GM18951 (cell line): ENCODE data around the gene CNN2.
A peak's percentile ranks its signal among the peaks of the same experiment; 100 is the strongest.

Experiments
- POLR2A ChIP-seq: IDR thresholded peaks from 4 replicates; pipeline ENCODE4 v1.6.1; 2011; ENCODE audit warnings: mild to moderate bottlenecking; ENCODE audit not compliant: insufficient read length, insufficient read depth; ENCODE audit errors: extremely low read depth
- in situ Hi-C: fragments of 300-500 bp; cut with MboI; formaldehyde crosslinking; loops from one replicate; pipeline ENCODE4 v1.12.0; 2022; ENCODE audit warnings: low sequenced_read_pairs, mixed read lengths, inconsistent platforms; ENCODE audit not compliant: unreplicated experiment

The CNN2 gene

DNA sequence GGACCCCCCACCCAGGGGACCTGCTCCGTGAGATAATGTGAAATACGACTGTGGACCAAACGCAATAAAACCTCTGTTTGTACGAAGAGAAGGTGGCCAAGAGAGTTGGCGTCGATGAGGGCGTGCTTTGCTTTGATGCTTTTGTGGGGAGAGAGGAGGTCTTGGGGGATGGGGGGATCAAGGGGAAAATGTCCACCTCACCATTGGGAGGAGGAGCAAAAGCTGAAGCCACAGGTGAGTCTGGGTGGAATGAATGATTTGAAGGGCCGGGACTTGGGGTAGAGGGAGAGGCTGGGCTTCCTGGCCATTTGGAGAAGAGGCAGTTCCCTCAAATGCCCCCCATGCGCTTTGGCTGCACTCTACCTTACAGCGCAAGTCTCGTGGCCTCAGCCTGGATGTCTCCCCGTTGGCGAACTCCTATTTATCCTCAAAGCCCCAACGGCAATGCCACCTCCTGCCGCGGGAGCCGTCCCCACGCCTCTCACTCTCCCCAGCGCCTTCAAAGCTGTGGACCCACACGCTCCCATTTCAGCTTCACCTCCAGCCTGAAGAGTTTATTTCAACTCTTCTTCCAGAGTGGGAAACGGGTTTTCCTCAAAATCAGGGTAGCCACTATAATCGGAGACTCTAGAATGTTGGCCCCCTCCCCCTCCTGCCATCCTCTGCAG, 12.7 kb downstream of the CNN2 start:
- no peak for TF ChIP-seq POLR2A
- in situ Hi-C loops, result no loop called here

- in situ Hi-C loops, result no loop called here
- peak; percentile 78 for TF ChIP-seq POLR2A
Measured at GRCh38 chr19:1039646-1040475, 13.5 kb downstream of the CNN2 start, which contains the start of gene ABCA7. Gene ABCA7, plus strand, starts transcription at chr19:1040107. Its CDS starts 1,255 bp downstream, at chr19:1041362.

DNA sequence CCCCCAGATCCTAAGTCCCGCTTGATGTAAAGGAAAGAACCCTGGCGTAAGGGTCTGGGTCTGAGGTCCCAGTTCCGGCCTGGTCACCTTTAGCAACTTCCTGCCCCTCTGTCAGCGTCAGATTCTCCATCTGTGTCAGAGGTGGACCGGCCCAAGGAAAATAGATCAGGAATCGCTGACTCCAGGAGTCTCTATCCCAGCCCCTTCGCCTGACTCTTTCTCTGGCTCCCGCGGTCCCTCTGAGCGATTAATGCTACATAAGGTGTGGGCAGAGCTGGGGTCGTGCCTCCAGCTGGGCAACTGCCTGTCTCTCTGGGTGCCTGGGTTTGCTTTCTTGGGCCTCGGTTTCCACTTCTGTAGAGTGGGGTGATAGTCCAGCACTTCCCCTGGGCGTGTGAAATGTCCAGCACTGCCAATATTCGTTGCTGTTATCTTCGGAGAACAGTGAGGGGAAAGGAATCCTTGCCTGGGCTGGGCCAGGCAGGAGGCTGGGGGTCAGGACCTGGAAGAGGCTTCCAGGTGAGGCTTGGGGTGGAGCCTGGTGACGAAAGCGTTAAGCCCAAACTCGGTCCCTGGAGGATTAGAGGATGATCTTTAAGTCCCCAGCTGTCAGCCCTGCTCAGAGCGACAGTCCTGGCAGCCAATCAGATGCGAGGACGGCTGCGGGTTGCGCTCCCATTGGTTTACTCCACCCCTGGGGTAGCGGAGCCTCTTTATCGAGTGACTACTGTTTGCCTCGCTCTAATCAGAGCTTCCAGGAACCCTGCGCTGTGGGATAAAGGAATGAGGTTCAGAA, 14.3 kb downstream of the CNN2 start:
- in situ Hi-C loops, result no loop called here
- no peak for TF ChIP-seq POLR2A

DNA sequence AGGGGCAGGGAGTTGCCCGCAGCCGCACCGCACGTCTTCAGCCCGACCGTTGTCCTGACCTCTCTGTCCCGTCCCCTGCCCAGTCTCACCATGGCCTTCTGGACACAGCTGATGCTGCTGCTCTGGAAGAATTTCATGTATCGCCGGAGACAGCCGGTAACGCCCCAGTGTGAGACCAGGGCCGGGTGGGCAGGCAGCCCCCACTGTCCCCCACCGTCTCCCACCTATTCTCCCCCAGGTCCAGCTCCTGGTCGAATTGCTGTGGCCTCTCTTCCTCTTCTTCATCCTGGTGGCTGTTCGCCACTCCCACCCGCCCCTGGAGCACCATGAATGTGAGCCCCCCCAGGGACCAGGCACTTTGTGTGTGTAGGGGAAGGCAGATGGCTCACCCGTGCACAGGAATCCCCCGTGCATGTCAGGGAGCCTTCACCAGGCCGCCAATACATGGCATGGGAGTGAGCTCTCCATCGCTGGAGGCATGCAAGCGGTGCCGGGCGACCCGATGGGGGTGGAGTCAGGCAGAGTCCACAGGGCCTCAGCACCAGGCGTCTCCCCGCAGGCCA, 14.9 kb downstream of the CNN2 start:
- TF ChIP-seq POLR2A, result no peak
- in situ Hi-C loops, result no loop called here

GRCh38 chr19:1041835-1042685, 15.7 kb downstream of the CNN2 start:
- in situ Hi-C loops, result no loop called here
- TF ChIP-seq POLR2A, result no peak

DNA sequence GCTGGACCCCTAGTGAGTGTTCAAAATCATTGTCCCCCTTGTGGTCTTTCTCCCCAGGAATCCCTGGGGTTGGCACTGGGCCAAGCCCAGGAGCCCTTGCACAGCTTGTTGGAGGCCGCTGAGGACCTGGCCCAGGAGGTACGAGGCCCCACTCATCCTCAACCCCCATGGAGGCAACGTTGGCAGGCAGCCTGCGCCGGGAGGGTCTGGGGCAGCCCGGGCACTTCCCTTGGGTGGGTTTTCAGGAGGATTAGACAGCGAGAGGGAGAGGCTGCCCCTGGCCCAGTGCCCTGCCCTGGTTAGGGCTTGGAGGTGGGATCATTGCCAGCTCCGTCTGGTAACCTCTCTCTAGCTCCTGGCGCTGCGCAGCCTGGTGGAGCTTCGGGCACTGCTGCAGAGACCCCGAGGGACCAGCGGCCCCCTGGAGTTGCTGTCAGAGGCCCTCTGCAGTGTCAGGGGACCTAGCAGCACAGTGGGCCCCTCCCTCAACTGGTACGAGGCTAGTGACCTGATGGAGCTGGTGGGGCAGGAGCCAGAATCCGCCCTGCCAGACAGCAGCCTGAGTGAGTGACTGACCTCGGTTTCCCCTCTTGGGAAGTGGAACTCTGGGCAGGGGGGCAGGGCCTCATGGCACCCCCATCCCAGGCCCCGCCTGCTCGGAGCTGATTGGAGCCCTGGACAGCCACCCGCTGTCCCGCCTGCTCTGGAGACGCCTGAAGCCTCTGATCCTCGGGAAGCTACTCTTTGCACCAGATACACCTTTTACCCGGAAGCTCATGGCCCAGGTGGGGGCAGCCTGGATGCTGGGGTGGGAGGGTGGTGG, 16.5 kb downstream of the CNN2 start:
- in situ Hi-C loops, result no loop called here
- TF ChIP-seq POLR2A, result no peak

DNA sequence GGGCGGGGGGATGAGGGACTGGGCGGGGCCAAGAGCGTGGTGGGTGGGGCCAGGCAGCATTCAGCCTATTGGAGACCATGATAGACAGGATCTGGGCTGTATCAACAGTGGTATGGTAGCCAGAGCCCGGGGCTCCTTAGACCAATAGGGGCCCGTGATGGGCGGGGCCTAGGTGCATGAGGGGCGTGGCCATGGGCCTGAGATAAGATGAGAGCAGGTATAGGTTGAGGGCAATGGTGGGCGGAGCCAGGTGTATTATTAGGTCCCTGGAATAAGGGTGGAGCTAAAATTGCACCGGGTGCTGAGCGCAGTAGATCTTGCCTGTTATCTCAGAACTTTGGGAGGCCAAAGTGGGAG, 18.8 kb downstream of the CNN2 start:
- in situ Hi-C loops, result no loop called here

GRCh38 chr19:1046117-1046626, 19.8 kb downstream of the CNN2 start:
- in situ Hi-C loops, result no loop called here
- no peak for TF ChIP-seq POLR2A

More for the DNA sequence above, 18.8 kb downstream of the CNN2 start:
- no peak for TF ChIP-seq POLR2A

DNA sequence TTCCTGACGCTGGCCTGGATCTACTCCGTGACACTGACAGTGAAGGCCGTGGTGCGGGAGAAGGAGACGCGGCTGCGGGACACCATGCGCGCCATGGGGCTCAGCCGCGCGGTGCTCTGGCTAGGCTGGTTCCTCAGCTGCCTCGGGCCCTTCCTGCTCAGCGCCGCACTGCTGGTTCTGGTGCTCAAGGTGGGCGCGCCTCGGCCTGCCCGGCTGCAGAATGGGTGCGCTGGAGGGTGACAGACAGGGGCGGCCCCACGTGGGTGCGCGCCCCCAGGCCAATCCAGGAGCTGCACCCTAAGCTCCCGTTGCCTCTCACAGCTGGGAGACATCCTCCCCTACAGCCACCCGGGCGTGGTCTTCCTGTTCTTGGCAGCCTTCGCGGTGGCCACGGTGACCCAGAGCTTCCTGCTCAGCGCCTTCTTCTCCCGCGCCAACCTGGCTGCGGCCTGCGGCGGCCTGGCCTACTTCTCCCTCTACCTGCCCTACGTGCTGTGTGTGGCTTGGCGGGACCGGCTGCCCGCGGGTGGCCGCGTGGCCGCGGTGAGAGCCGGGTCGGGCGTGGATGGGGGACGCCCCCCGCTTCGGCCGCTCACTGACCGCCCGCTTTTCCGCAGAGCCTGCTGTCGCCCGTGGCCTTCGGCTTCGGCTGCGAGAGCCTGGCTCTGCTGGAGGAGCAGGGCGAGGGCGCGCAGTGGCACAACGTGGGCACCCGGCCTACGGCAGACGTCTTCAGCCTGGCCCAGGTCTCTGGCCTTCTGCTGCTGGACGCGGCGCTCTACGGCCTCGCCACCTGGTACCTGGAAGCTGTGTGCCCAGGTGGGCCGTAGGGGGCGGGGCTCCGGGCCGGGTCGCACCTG, 20.7 kb downstream of the CNN2 start:
- no peak for TF ChIP-seq POLR2A
- in situ Hi-C loops, result no loop called here

DNA sequence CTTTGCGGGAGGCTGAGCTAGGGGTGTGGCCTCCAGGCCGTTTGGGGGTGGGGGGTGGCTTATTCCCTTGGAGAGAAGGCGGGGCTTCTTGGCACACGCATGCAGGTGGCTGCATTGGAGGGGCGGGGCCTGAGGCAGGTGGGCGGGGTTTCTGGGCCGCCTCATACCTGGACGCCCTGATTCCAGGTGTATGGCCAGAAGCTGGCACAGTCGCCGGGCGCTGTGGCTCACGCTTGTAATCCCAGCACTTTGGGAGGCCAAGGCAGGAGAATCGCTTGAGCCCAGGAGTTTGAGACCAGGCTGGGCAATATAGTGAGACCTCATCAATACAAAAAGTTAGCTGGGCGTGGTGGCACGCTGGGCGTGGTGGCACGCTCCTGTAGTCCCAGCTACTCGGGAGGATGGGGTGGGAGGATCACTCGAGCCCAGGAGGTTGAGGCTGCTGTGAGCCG, 21.3 kb downstream of the CNN2 start:
- no peak for TF ChIP-seq POLR2A
- in situ Hi-C loops, result no loop called here
